GM12878 (cell line): ENCODE results near the gene MYCBPAP. TPM values are rescaled to one million over a fixed set of nuclear protein-coding genes. Genes with fewer than 3 reads are reported as not detected.
A peak's percentile ranks its signal among the peaks of the same experiment; 100 is the strongest.

Source experiments
- ATAC-seq: fragments of 200-7000 bp; cut with Tn5 transposase; 3 replicates; pipeline ENCODE4 v1.9.1; 2020; ENCODE audit warnings: mild to moderate bottlenecking, moderate library complexity
- BruUV-seq: library from RNA; stranded (reverse); fragments of 400-500 nt; replicated peaks from 2 replicates; lab custom pipeline; 2021; lab: Mats Ljungman, UMichigan
- CTCF ChIA-PET: fragments of 300-600 bp; sonication (Branson Sonifier 250); formaldehyde crosslinking; extraction: SDS; loops from one replicate; lab custom pipeline; 2021; ENCODE audit warnings: inconsistent platforms; lab: Yijun Ruan, JAX
- POLR2A ChIA-PET: fragments of 350-600 bp; formaldehyde crosslinking; extraction: SDS; loops from one replicate; lab custom pipeline; 2021; ENCODE audit warnings: inconsistent platforms; lab: Charles Lee
- RAD21 ChIA-PET: fragments of 300-600 bp; sonication (Branson Sonifier 250); formaldehyde crosslinking; loops from one replicate; lab custom pipeline; 2023; ENCODE audit warnings: antibody characterized with exemption; ENCODE audit not compliant: unreplicated experiment; lab: Charles Lee
- SMC1A ChIA-PET: fragments of 300-600 bp; sonication (Branson Sonifier 250); formaldehyde crosslinking; loops from one replicate; lab custom pipeline; 2023; ENCODE audit not compliant: unreplicated experiment, uncharacterized antibody; lab: Charles Lee
- DNase-seq: peaks from one replicate; pipeline ENCODE4 v3.0.0-alpha.2; 2011; ENCODE audit warnings: low read depth, low spot score
- FAIRE-seq: peaks from 3 replicates; lab custom pipeline; 2011; peaks lifted over from hg19 to GRCh38; lab: Jason Lieb, UNC
- H2AFZ ChIP-seq: 2 replicates; pipeline ENCODE4 v1.6.0; 2011; ENCODE audit warnings: low read depth, low read length, control low read depth; ENCODE audit not compliant: control insufficient read depth
- H3K27ac ChIP-seq: 2 replicates; pipeline ENCODE4 v1.5.1; 2011; ENCODE audit warnings: control low read depth; ENCODE audit not compliant: control insufficient read depth, insufficient read depth
- H3K27me3 ChIP-seq, 2 experiments: replicated peaks in 1 of 2; 2 replicates each; pipeline versions ENCODE4 v1.6.0 to v1.6.1; 2011; ENCODE audit warnings: low read length in 1 of 2; ENCODE audit not compliant: control insufficient read depth in 2 of 2, insufficient read depth in 2 of 2
- H3K36me3 ChIP-seq, 2 experiments: 2 replicates each; pipeline ENCODE4 v1.5.1; 2011; ENCODE audit warnings: low read length in 1 of 2; ENCODE audit not compliant: control insufficient read depth in 2 of 2, insufficient read depth in 2 of 2
- H3K4me1 ChIP-seq: 2 replicates; pipeline ENCODE4 v1.6.1; 2011; ENCODE audit warnings: mild to moderate bottlenecking, low read length, moderate library complexity, mixed read lengths; ENCODE audit not compliant: control insufficient read depth, insufficient read depth
- H3K4me2 ChIP-seq: 2 replicates; pipeline ENCODE4 v1.6.0; 2011; ENCODE audit warnings: control low read depth; ENCODE audit not compliant: control insufficient read depth, insufficient read depth
- H3K4me3 ChIP-seq: fragments of 200-600 bp; sonication (generic); 2 replicates; pipeline ENCODE4 v1.5.1; 2016
- H3K79me2 ChIP-seq: 2 replicates; pipeline ENCODE4 v1.6.0; 2011; ENCODE audit warnings: low read length; ENCODE audit not compliant: control insufficient read depth, insufficient read depth
- H3K9ac ChIP-seq: 2 replicates; pipeline ENCODE4 v1.8.0; 2011; ENCODE audit warnings: low read length, control low read depth, mixed read lengths; ENCODE audit not compliant: control insufficient read depth, insufficient read depth
- H3K9me3 ChIP-seq: replicated peaks from 3 replicates; pipeline ENCODE4 v1.5.1; 2011; ENCODE audit warnings: mild to moderate bottlenecking, low read length; ENCODE audit not compliant: control insufficient read depth, insufficient read depth
- H4K20me1 ChIP-seq: 2 replicates; pipeline ENCODE4 v1.6.0; 2011; ENCODE audit not compliant: control insufficient read depth, insufficient read depth
- FOXM1 ChIP-seq: IDR thresholded peaks from 2 replicates; pipeline ENCODE4 v1.6.1; 2012; ENCODE audit warnings: low read depth, mild to moderate bottlenecking, inconsistent platforms, low read length, moderate library complexity
- MTA3 ChIP-seq: IDR thresholded peaks from 2 replicates; pipeline ENCODE4 v1.6.1; 2012; ENCODE audit warnings: low read length, inconsistent platforms, borderline replicate concordance
- MXI1 ChIP-seq: fragments of 150-350 bp; IDR thresholded peaks from 2 replicates; pipeline ENCODE4 v1.6.1; 2011; ENCODE audit warnings: low read depth, mild to moderate bottlenecking, inconsistent platforms, low read length, improper control_type of control experiment
- RCOR1 ChIP-seq: conservative IDR thresholded peaks from 2 replicates; pipeline ENCODE4 v1.6.1; 2012; ENCODE audit warnings: low read depth, low read length, improper control_type of control experiment
- RFX5 ChIP-seq: IDR thresholded peaks from 2 replicates; pipeline ENCODE4 v1.6.1; 2011; ENCODE audit warnings: low read depth, low read length, improper control_type of control experiment
- SMAD1 ChIP-seq: fragments of 450-650 bp; IDR thresholded peaks from 2 replicates; pipeline ENCODE4 v1.6.1; 2018; ENCODE audit warnings: mild to moderate bottlenecking, low read depth; ENCODE audit not compliant: partially characterized antibody
- STAT1 ChIP-seq: fragments of 450-650 bp; conservative IDR thresholded peaks from 2 replicates; pipeline ENCODE4 v1.6.1; 2014; ENCODE audit warnings: antibody characterized with exemption, mild to moderate bottlenecking
- WGBS: methylation state at CpG from one replicate; pipeline ENCODE4 v1.1.6; 2016; ENCODE audit warnings: low lambda C conversion rate; ENCODE audit not compliant: insufficient replicate concordance, insufficient coverage; ENCODE audit errors: missing lambda C conversion rate; 5-methylcytosine and 5-hydroxymethylcytosine counted together
- in situ Hi-C: fragments of 300-500 bp; cut with MboI; formaldehyde crosslinking; loops from 9 replicates; pipeline ENCODE4 v1.14.3; 2018; ENCODE audit warnings: mixed read lengths
- intact Hi-C: fragments of 100-400 bp; cut with micrococcal nuclease; formaldehyde crosslinking; loops from one replicate; pipeline ENCODE4 v1.14.2; 2022; ENCODE audit not compliant: unreplicated experiment
- polyA plus RNA-seq, 11 experiments: library from polyadenylated mRNA; depleted of rRNA in 4 of 11; unstranded in 6 of 11; stranded (reverse) in 5 of 11; fragments of >200 nt; fragmentation: Nextera tagmentation in 4 of 11; fragmentation: Illumina TruSeq in 1 of 11; extraction: Ambion mirVana in 4 of 11; extraction: Trizol in 1 of 11; gene quantifications; 1 replicate in 1 of 11; 2 replicates in 10 of 11; pipeline versions ENCODE4 v1.2.1 to v1.2.3, GENCODE V29; 2011 to 2016; ENCODE audit warnings: inconsistent platforms in 2 of 11, missing spikeins in 2 of 11, low read depth in 1 of 11
- total RNA-seq, 4 experiments: library from RNA; depleted of rRNA in 3 of 4; stranded (reverse); fragments of >200 nt in 3 of 4; fragmentation: Illumina TruSeq in 1 of 4; extraction: Trizol in 1 of 4; gene quantifications; 2 replicates each; pipeline versions ENCODE4 v1.2.1 to v1.2.3, GENCODE V29; 2013 to 2021
- TF ChIP-seq, protein P1 (sequence below): fragments of 150-350 bp; IDR thresholded peaks from 2 replicates; pipeline ENCODE4 v1.6.1; 2016; ENCODE audit warnings: low read depth, low read length

The MYCBPAP gene
- total and polyA plus RNA-seq, 10 of the 15 experiments (the other 5 are each of a cell fraction or from before 2014, with no cell fraction given), result 0.23 to 2.7 (median 1.5) TPM

DNA sequence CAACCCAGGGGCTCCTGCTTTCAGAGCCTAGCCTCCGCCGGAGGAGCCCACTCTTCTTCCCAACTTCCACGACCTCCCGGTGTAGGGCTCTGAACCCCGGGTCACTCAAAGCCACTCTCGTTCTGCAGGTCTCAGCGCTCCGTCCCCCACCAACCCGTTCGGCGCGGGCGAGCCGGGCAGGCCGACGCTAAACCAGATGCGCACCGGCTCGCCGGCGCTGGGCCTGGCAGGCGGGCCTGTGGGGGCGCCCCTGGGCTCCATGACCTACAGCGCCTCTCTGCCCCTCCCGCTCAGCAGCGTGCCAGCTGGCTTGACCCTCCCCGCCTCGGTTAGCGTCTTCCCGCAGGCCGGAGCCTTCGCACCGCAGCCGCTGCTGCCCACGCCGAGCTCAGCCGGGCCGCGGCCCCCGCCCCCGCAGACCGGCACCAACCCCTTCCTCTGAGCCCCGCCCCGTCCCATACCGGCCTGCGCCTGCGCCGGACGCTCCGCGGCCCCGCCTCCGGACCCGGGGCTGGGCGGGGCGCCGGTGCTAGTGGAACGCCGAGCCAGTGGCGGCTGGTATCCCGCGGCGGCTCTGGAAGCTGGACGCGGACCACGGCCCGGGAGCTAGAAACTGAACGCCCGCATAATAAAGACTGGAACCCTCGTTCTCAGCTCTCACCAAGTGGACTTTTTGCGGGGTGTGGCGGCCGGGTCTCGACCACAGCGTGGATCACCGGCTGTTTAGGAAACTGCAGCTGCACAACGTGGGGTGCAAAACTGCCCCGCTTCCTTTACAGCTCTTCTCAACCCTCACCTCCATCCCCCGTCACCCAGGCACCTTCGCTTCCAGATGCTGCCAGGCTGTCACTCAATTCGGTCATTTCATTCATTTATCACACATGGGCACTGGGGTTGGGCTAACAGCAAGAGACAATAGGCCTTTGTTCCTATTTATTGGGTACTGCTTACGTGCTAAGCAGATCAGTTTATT, 33.8 kb downstream of the MYCBPAP start (continued):
- TF ChIP-seq STAT1 (no peak), MXI1 (0 out of 2 replicates have a peak, but pooled peaks have one; percentile 29)

DNA sequence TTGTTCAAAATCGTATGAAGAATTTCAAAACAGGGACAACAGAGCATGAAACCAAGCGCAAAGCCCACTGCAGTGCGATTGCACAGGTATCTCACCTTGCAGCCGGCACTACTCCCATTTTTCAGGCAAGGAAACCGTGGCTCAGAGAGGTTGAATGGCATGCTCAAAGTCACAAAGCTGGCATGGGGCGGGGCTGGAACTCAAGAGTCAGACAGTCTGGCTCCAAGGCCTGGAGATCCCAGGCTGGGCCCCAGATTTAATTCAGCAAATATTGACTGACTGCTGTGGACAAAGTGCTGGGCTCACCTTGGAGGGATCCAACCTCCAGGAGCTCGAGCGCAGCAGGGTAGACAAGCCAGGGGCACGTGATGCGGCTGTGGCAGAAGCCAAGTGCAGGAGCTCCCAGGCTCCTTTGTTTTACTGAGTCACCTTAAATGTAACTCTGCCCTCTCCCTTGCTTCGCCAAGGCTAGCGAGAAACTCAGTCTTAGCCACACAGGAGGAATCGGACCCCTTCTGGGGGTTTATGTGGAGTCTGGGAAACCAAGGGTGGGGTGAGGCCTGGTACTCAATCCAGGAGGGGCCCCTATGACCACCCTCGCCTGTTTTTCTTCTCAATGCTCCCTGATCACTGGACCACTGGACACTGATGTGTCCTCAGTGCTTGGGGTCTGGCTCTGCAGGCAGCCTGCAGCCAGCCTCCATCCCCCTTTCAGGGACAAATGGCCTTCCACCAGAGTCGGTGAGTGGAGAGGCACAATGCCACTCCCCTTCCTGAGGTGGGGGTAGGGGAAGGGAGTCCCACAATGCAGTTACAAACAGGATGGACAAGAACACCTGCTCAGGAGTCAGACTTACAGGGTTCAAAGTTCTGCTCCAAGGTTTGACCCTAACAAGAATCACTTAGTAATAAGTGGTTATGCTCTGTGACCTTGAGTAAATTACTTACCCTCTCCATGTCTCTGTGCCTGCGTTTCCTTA, 34.8 kb downstream of the MYCBPAP start:
- Histone ChIP-seq H3K36me3 (no peaks in the 10 kb centered on the region), H3K4me2 (peak overlapping the region; percentile 91), H3K9ac (no peak overlapping the region), H4K20me1 (no peaks in the 10 kb centered on the region), H3K4me1 (peaks cover 10% of the 10 kb centered on the region), H3K79me2 (peaks cover 3% of the 10 kb centered on the region), H3K27me3 (no peaks in the 10 kb centered on the region), H3K4me3 (no peak overlapping the region), H3K27ac (no peak overlapping the region), H3K9me3 (no peaks in the 10 kb centered on the region), H2AFZ (no peak overlapping the region; the same call in 1 of the 2 replicates)
- DNase-seq (no peak), ATAC-seq (no peak), FAIRE-seq (no peak)
- WGBS, result 74% methylated on average over 16 of the region's 16 CpGs
- ChIA-PET POLR2A (interaction anchor here (1.0 kb wide), 1 partner anchor 146 kb away, joined by 3 read pairs; the partner anchor contains the start of gene LRRC59), RAD21 (interaction anchor here (1.0 to 2.2 kb wide), 5 partner anchors 39 to 90 kb away, joined by 3 to 13 read pairs (median 3); no protein-coding TSS in a partner anchor), SMC1A (interaction anchor here (0.8 to 1.8 kb wide), 5 partner anchors 9 to 181 kb away, joined by 3 to 8 read pairs (median 3); no protein-coding TSS in a partner anchor), CTCF (interaction anchor here (0.9 to 3.2 kb wide), 4 partner anchors 45 to 220 kb away, joined by 3 to 12 read pairs (median 5); no protein-coding TSS in a partner anchor)
- in situ Hi-C loops, result loop anchor here (5.0 to 10.0 kb wide), 4 partner anchors 49 to 412 kb away; no protein-coding TSS in a partner anchor
- intact Hi-C loops, result loop anchor here (1.0 to 10.0 kb wide), 2 partner anchors 61 to 412 kb away; no protein-coding TSS in a partner anchor
- BruUV-seq, result no TSS peak
- TF ChIP-seq RCOR1 (no peak), MTA3 (no peak), SMAD1 (no peak), RFX5 (no peak), FOXM1 (no peak)
- TF ChIP-seq, protein P1, sequence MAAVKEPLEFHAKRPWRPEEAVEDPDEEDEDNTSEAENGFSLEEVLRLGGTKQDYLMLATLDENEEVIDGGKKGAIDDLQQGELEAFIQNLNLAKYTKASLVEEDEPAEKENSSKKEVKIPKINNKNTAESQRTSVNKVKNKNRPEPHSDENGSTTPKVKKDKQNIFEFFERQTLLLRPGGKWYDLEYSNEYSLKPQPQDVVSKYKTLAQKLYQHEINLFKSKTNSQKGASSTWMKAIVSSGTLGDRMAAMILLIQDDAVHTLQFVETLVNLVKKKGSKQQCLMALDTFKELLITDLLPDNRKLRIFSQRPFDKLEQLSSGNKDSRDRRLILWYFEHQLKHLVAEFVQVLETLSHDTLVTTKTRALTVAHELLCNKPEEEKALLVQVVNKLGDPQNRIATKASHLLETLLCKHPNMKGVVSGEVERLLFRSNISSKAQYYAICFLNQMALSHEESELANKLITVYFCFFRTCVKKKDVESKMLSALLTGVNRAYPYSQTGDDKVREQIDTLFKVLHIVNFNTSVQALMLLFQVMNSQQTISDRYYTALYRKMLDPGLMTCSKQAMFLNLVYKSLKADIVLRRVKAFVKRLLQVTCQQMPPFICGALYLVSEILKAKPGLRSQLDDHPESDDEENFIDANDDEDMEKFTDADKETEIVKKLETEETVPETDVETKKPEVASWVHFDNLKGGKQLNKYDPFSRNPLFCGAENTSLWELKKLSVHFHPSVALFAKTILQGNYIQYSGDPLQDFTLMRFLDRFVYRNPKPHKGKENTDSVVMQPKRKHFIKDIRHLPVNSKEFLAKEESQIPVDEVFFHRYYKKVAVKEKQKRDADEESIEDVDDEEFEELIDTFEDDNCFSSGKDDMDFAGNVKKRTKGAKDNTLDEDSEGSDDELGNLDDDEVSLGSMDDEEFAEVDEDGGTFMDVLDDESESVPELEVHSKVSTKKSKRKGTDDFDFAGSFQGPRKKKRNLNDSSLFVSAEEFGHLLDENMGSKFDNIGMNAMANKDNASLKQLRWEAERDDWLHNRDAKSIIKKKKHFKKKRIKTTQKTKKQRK, result no peak
